Endothelial cell (in vitro differentiated cells): ENCODE results near the gene RGS6. TPM values are rescaled to one million over a fixed set of nuclear protein-coding genes. Genes with fewer than 3 reads are reported as not detected.

Experiments used
- DNase-seq: peaks from one replicate; pipeline ENCODE4 v3.0.0; 2021; ENCODE audit warnings: low spot score
- H3K27ac Mint-ChIP-seq: one replicate; pipeline ENCODE4 v1.8.0; 2021; ENCODE audit warnings: mixed read lengths, inconsistent platforms; ENCODE audit not compliant: unreplicated experiment
- H3K27me3 Mint-ChIP-seq: one replicate; pipeline ENCODE4 v1.8.0; 2021; ENCODE audit warnings: mild to moderate bottlenecking, moderate library complexity, mixed read lengths, inconsistent platforms; ENCODE audit not compliant: unreplicated experiment
- H3K36me3 Mint-ChIP-seq: one replicate; pipeline ENCODE4 v1.8.0; 2021; ENCODE audit warnings: mild to moderate bottlenecking, low read depth, mixed read lengths, inconsistent platforms; ENCODE audit not compliant: unreplicated experiment
- H3K4me1 Mint-ChIP-seq: one replicate; pipeline ENCODE4 v1.8.0; 2021; ENCODE audit warnings: mild to moderate bottlenecking, mixed read lengths, inconsistent platforms; ENCODE audit not compliant: unreplicated experiment
- H3K4me3 Mint-ChIP-seq: one replicate; pipeline ENCODE4 v1.8.0; 2021; ENCODE audit warnings: mild to moderate bottlenecking, mixed read lengths, inconsistent platforms; ENCODE audit not compliant: unreplicated experiment
- H3K9me3 Mint-ChIP-seq: one replicate; pipeline ENCODE4 v1.8.0; 2021; ENCODE audit warnings: mixed read lengths, inconsistent platforms; ENCODE audit not compliant: unreplicated experiment
- total RNA-seq: library from RNA; stranded (reverse); fragmentation: NEBNext Ultra II Directional; extraction: Animal tissue kit (Norgen Biotek cat#: 25700); gene quantifications from one replicate; pipeline ENCODE4 v1.2.1, GENCODE V29; 2021; ENCODE audit not compliant: unreplicated experiment
- TF ChIP-seq, protein P1 (sequence below): fragments of 200-600 bp; sonication (generic); IDR thresholded peaks from one replicate; pipeline ENCODE4 v1.5.0; 2021; ENCODE audit warnings: antibody characterized with exemption; ENCODE audit not compliant: unreplicated experiment

Gene RGS6
- total RNA-seq, 1 donor from 2014 or later, result 15.7 TPM

DNA sequence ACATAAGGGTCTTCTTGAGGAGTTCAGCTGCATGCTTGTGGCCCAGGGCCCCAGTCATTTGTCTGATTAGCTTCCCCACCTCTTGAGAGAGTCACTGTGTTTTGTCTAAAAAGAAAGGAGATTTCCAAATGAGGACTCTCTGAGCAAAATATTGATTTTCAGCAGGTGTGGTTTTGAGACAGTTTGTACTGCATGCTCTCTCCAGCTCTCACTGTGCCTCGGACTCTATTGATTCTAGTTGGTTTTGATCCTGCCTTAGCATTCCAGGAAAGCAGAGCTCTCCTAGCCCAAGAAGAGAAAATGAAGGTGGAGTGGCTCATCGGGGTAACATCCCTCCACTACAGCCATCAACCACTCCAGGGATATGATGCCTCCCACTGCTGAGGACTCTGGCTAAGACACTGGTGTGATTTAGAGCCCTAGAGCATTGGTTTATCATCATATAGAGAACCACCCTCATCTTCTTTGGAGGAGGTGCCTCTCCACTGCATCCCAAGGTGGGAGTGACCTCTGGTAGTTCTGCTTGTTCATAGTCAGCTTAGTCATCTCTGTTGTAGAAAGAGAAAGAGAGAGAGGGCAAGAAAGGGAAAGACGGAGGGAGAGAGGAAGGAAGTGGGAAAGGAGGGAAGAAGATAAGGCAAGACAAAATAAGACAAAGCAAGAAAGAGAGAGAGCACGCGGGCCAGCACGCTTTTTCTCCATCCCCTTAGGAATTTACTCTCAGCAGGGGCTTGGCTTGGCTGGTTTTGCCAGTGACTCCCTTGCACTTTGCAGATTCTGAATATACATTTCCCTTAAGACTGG lies 596.0 kb downstream of the RGS6 start:
- Mint-ChIP-seq H3K4me3 (no peak overlapping the region), H3K4me1 (peaks cover 3% of the 10 kb centered on the region), H3K36me3 (peaks cover 7% of the 10 kb centered on the region), H3K27me3 (peaks cover 4% of the 10 kb centered on the region), H3K9me3 (peaks cover 5% of the 10 kb centered on the region), H3K27ac (no peak overlapping the region)
- TF ChIP-seq, protein P1, sequence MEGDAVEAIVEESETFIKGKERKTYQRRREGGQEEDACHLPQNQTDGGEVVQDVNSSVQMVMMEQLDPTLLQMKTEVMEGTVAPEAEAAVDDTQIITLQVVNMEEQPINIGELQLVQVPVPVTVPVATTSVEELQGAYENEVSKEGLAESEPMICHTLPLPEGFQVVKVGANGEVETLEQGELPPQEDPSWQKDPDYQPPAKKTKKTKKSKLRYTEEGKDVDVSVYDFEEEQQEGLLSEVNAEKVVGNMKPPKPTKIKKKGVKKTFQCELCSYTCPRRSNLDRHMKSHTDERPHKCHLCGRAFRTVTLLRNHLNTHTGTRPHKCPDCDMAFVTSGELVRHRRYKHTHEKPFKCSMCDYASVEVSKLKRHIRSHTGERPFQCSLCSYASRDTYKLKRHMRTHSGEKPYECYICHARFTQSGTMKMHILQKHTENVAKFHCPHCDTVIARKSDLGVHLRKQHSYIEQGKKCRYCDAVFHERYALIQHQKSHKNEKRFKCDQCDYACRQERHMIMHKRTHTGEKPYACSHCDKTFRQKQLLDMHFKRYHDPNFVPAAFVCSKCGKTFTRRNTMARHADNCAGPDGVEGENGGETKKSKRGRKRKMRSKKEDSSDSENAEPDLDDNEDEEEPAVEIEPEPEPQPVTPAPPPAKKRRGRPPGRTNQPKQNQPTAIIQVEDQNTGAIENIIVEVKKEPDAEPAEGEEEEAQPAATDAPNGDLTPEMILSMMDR, result no peak
- no peak for DNase-seq

DNA sequence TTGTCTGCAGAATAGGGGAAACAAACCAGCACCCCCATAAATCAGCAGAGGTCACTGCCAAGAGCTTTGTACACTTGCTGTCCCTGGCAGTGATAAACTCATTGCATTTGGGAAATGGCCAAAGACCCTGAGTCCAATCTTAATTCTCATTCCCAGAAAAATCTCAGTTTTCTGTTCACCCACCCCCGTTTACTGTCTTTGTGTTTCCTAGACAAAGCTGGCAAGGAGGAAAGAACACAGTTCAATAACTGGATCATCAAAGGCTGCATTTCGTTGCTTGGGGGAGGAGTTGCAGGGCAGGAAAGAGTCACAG lies 596.6 kb downstream of the RGS6 start:
- TF ChIP-seq, protein P1, result no peak
- peaks cover 4% of the 10 kb centered on the region for H3K27me3 Mint-ChIP-seq
- H3K36me3 Mint-ChIP-seq, result peaks cover 9% of the 10 kb centered on the region
- H3K27ac Mint-ChIP-seq, result no peak overlapping the region
- DNase-seq, result no peak
- H3K4me3 Mint-ChIP-seq, result no peak overlapping the region
- H3K4me1 Mint-ChIP-seq, result peaks cover 3% of the 10 kb centered on the region
- peaks cover 5% of the 10 kb centered on the region for H3K9me3 Mint-ChIP-seq

DNA sequence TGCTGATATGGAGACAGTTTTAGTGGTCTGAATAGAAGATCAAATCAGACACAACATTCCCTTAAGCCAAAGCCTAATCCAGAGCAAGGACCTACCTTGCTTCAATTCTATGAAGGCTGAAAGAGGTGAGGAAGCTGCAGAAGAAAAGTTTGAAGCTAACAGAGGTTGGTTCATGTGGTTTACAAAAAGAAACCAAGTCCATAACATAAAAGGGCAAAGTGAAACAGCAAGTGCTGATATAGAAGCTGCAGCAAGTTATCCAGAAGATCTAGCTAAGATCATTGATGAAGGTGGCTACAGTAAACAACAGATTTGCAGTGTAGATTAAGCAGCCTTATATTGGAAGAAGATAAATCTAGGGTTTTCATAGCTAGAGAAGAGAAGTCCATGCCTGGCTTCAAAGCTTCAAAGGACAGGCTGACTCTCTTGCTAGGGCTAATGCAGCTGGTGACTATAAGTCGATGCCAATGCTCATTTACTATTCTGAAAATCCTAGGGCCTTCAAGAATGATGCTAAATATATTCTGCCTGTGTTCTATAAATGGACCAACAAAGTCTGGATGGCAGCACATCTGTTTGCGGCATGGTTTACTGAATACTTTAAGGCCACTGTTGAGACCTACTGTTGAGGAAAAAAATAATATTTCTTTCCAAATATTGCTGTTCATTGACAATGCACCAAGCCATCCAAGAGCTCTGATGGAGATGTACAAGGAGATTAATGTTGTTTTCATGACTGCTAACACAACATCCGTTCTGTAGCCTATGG lies 600.6 kb downstream of the RGS6 start:
- peaks cover 5% of the 10 kb centered on the region for H3K9me3 Mint-ChIP-seq
- TF ChIP-seq, protein P1, result no peak
- H3K27me3 Mint-ChIP-seq, result no peaks in the 10 kb centered on the region
- no peak overlapping the region for H3K27ac Mint-ChIP-seq
- H3K36me3 Mint-ChIP-seq, result peaks cover 15% of the 10 kb centered on the region
- no peaks in the 10 kb centered on the region for H3K4me1 Mint-ChIP-seq
- H3K4me3 Mint-ChIP-seq, result no peak overlapping the region
- DNase-seq, result no peak

DNA sequence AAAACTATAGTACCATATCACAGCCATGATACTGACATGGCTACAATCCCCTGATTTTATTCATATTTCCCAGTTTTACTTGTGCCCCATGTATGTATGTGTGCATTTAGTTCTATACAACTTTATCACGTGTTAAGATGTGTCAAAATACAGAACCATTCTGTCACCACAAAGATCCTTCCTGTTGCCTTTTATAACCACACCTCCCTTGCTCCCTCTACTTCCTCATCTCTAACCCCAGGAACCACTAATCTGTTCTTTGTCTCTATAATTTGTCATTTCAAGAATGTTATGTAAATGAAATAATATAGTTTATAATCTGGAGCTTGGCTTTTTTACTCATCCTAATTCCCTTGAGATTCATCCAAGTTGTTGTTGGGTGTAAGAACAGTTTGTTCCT lies 603.3 kb downstream of the RGS6 start:
- Mint-ChIP-seq H3K4me1 (no peaks in the 10 kb centered on the region), H3K9me3 (peaks cover 5% of the 10 kb centered on the region), H3K36me3 (peaks cover 15% of the 10 kb centered on the region), H3K27ac (no peak overlapping the region), H3K27me3 (no peaks in the 10 kb centered on the region), H3K4me3 (no peak overlapping the region)
- DNase-seq, result no peak
- TF ChIP-seq, protein P1, result no peak

DNA sequence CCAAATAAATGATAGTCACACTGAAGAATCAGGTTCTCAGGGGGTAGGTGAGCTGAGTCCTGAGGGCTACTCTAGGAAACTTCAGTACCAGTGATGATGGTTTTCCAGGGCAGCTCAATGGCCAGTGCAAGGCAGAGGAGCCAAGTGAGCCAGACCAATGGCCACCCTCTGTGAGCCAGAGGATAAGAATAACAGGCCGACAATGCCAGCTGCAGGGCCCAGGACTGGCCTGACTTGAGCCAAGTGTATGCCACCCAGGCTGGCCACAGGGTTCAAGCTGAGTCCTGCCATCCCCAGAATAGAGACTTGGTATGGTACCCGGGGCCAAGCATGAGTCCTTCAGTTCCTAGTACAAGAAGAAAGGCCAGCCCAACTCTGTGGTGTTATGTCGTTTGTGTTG lies 606.2 kb downstream of the RGS6 start:
- H3K27me3 Mint-ChIP-seq, result no peaks in the 10 kb centered on the region
- DNase-seq, result no peak
- no peaks in the 10 kb centered on the region for H3K9me3 Mint-ChIP-seq
- H3K27ac Mint-ChIP-seq, result no peak overlapping the region
- H3K4me1 Mint-ChIP-seq, result no peaks in the 10 kb centered on the region
- H3K36me3 Mint-ChIP-seq, result peaks cover 8% of the 10 kb centered on the region
- TF ChIP-seq, protein P1, result no peak
- H3K4me3 Mint-ChIP-seq, result no peak overlapping the region
